IMR-90 (cell line): ENCODE measurements around the gene ARMH4. TPM values are rescaled to one million over a fixed set of nuclear protein-coding genes. Genes with fewer than 3 reads are reported as not detected.

Source experiments
- ATAC-seq: fragments of 200-7000 bp; cut with Tn5 transposase; 2 replicates; pipeline ENCODE4 v1.9.1; 2020; ENCODE audit warnings: low read depth, mild to moderate bottlenecking, moderate library complexity
- BruUV-seq: library from RNA; stranded (reverse); fragments of 400-500 nt; replicated peaks from 2 replicates; lab custom pipeline; 2021; lab: Mats Ljungman, UMichigan
- CTCF ChIA-PET: fragments of 300-600 bp; formaldehyde crosslinking; extraction: SDS; loops from one replicate; lab custom pipeline; 2021; ENCODE audit warnings: antibody characterized with exemption; lab: Yijun Ruan, JAX
- POLR2A ChIA-PET: fragments of 300-600 bp; sonication (Branson Sonifier 250); formaldehyde crosslinking; loops from one replicate; lab custom pipeline; 2022; ENCODE audit warnings: antibody characterized with exemption; ENCODE audit not compliant: unreplicated experiment; lab: Charles Lee
- DNase-seq: peaks from one replicate; pipeline ENCODE4 v3.0.0; 2013
- H2AFZ ChIP-seq: replicated peaks from 2 replicates; pipeline ENCODE3; 2013; ENCODE audit warnings: low read length, mild to moderate bottlenecking; ENCODE audit not compliant: poor library complexity
- H2AK5ac ChIP-seq: 2 replicates; pipeline ENCODE4 v1.6.1; 2013; ENCODE audit warnings: low read depth, low read length, inconsistent platforms
- H2AK9ac ChIP-seq: replicated peaks from 2 replicates; pipeline ENCODE3; 2013; ENCODE audit warnings: mild to moderate bottlenecking, low read depth, low read length, moderate library complexity; ENCODE audit not compliant: poor library complexity
- H2BK120ac ChIP-seq: 2 replicates; pipeline ENCODE4 v1.6.1; 2013; ENCODE audit warnings: low read depth, low read length, inconsistent platforms
- H2BK15ac ChIP-seq: 3 replicates; pipeline ENCODE4 v1.6.1; 2013; ENCODE audit warnings: low read depth, low read length, inconsistent platforms
- H2BK20ac ChIP-seq: 2 replicates; pipeline ENCODE4 v1.6.1; 2013; ENCODE audit warnings: low read depth, mild to moderate bottlenecking, inconsistent platforms, low read length, moderate library complexity
- H2BK5ac ChIP-seq: 2 replicates; pipeline ENCODE4 v1.6.1; 2013; ENCODE audit warnings: mild to moderate bottlenecking, low read depth, low read length, inconsistent platforms; ENCODE audit not compliant: poor library complexity, severe bottlenecking
- H3K14ac ChIP-seq: replicated peaks from 2 replicates; pipeline ENCODE4 v1.6.1; 2013; ENCODE audit warnings: low read depth, low read length, inconsistent platforms
- H3K18ac ChIP-seq: 2 replicates; pipeline ENCODE4 v1.6.1; 2013; ENCODE audit warnings: low read depth, low read length, control low read depth
- H3K23ac ChIP-seq: 2 replicates; pipeline ENCODE4 v1.6.1; 2013; ENCODE audit warnings: low read depth, low read length, inconsistent platforms
- H3K27ac ChIP-seq: 2 replicates; pipeline ENCODE4 v1.5.1; 2013; ENCODE audit warnings: mild to moderate bottlenecking, control low read depth, low read length; ENCODE audit not compliant: insufficient read depth
- H3K27me3 ChIP-seq: 2 replicates; pipeline ENCODE4 v1.6.1; 2013; ENCODE audit warnings: low read length; ENCODE audit not compliant: control insufficient read depth, insufficient read depth
- H3K36me3 ChIP-seq: 2 replicates; pipeline ENCODE4 v1.6.1; 2013; ENCODE audit warnings: low read length, mixed read lengths; ENCODE audit not compliant: control insufficient read depth, insufficient read depth
- H3K4ac ChIP-seq: 2 replicates; pipeline ENCODE4 v1.6.1; 2013; ENCODE audit warnings: low read depth, low read length, inconsistent platforms
- H3K4me1 ChIP-seq: 2 replicates; pipeline ENCODE4 v1.6.1; 2013; ENCODE audit warnings: low read length, mixed read lengths; ENCODE audit not compliant: control insufficient read depth, insufficient read depth
- H3K4me2 ChIP-seq: 2 replicates; pipeline ENCODE4 v1.6.1; 2013; ENCODE audit warnings: low read depth, mild to moderate bottlenecking, control low read depth, low read length, moderate library complexity
- H3K4me3 ChIP-seq: 2 replicates; pipeline ENCODE4 v1.5.1; 2013; ENCODE audit warnings: low read depth, mild to moderate bottlenecking, control low read depth, low read length, moderate library complexity; ENCODE audit not compliant: insufficient read depth
- H3K56ac ChIP-seq: 2 replicates; pipeline ENCODE4 v1.6.1; 2013; ENCODE audit warnings: low read length, inconsistent platforms; ENCODE audit not compliant: insufficient read depth; ENCODE audit errors: extremely low read depth
- H3K79me1 ChIP-seq, 2 experiments: 2 replicates each; pipeline ENCODE4 v1.6.1; 2013; ENCODE audit warnings: low read length in 2 of 2, inconsistent platforms in 1 of 2, low read depth in 1 of 2
- H3K9ac ChIP-seq: 2 replicates; pipeline ENCODE4 v1.6.1; 2013; ENCODE audit warnings: low read depth, low read length, control low read depth
- H3K9me1 ChIP-seq: 2 replicates; pipeline ENCODE4 v1.6.1; 2013; ENCODE audit warnings: low read length, inconsistent platforms; ENCODE audit not compliant: insufficient read depth
- H3K9me3 ChIP-seq: 2 replicates; pipeline ENCODE4 v1.6.1; 2013; ENCODE audit warnings: low read length; ENCODE audit not compliant: control insufficient read depth, insufficient read depth
- H4K20me1 ChIP-seq: 2 replicates; pipeline ENCODE4 v1.6.1; 2013; ENCODE audit warnings: low read length, inconsistent platforms; ENCODE audit not compliant: insufficient read depth
- H4K5ac ChIP-seq: 2 replicates; pipeline ENCODE4 v1.6.1; 2013; ENCODE audit warnings: mild to moderate bottlenecking, low read depth, low read length, control low read depth
- H4K8ac ChIP-seq, 2 experiments: 2 replicates each; pipeline ENCODE4 v1.6.1; 2013; ENCODE audit warnings: low read depth in 2 of 2, low read length in 2 of 2, control low read depth in 1 of 2, inconsistent platforms in 1 of 2
- H4K91ac ChIP-seq: 2 replicates; pipeline ENCODE4 v1.6.1; 2013; ENCODE audit warnings: low read depth, low read length, inconsistent platforms; ENCODE audit not compliant: insufficient read depth
- BHLHE40 ChIP-seq: fragments of 150-350 bp; IDR thresholded peaks from 2 replicates; pipeline ENCODE4 v1.6.1; 2016; ENCODE audit warnings: mild to moderate bottlenecking, low read depth, low read length
- CEBPB ChIP-seq: IDR thresholded peaks from 2 replicates; pipeline ENCODE4 v1.6.1; 2012; ENCODE audit warnings: low read depth, low read length, improper control_type of control experiment
- CHD1 ChIP-seq: IDR thresholded peaks from 2 replicates; pipeline ENCODE4 v1.6.1; 2012; ENCODE audit warnings: low read depth, low read length, improper control_type of control experiment
- CTCF ChIP-seq: conservative IDR thresholded peaks from 2 replicates; pipeline ENCODE4 v1.5.1; 2012; ENCODE audit warnings: mild to moderate bottlenecking, low read depth, low read length, improper control_type of control experiment
- FOS ChIP-seq: fragments of 150-350 bp; IDR thresholded peaks from 2 replicates; pipeline ENCODE4 v1.6.1; 2016; ENCODE audit warnings: low read depth, low read length
- MAZ ChIP-seq: IDR thresholded peaks from 2 replicates; pipeline ENCODE4 v1.6.1; 2012; ENCODE audit warnings: low read depth, mild to moderate bottlenecking, low read length, improper control_type of control experiment, moderate library complexity, borderline replicate concordance
- MXI1 ChIP-seq: IDR thresholded peaks from 2 replicates; pipeline ENCODE4 v1.6.1; 2012; ENCODE audit warnings: low read depth, mild to moderate bottlenecking, low read length, moderate library complexity, borderline replicate concordance
- NFE2L2 ChIP-seq: fragments of 150-350 bp; IDR thresholded peaks from 2 replicates; pipeline ENCODE4 v1.6.1; 2016; ENCODE audit warnings: low read depth, mild to moderate bottlenecking, low read length
- POLR2A ChIP-seq: IDR thresholded peaks from 2 replicates; pipeline ENCODE4 v1.6.1; 2012; ENCODE audit warnings: mild to moderate bottlenecking, low read depth, low read length
- SMC3 ChIP-seq: fragments of 150-350 bp; IDR thresholded peaks from 2 replicates; pipeline ENCODE4 v1.6.1; 2016; ENCODE audit warnings: low read depth, mild to moderate bottlenecking, antibody characterized with exemption, low read length, moderate library complexity
- WGBS, 2 experiments: methylation state at CpG; one replicate each; pipeline versions ENCODE4 v1.1.5 to v1.1.7; 2013; ENCODE audit warnings: missing lambda C conversion rate in 2 of 2; ENCODE audit not compliant: insufficient read length in 1 of 2; ENCODE audit errors: extremely low coverage in 2 of 2; 5-methylcytosine and 5-hydroxymethylcytosine counted together
- dilution Hi-C: fragments of 300-500 bp; cut with HindIII; formaldehyde crosslinking; loops from one replicate; pipeline ENCODE4 v1.14.3; 2018; ENCODE audit warnings: low sequenced_read_pairs; ENCODE audit not compliant: unreplicated experiment
- in situ Hi-C: fragments of 300-500 bp; cut with MboI; formaldehyde crosslinking; loops from 3 replicates; pipeline ENCODE4 v1.14.3; 2019; ENCODE audit warnings: low sequenced_read_pairs, inconsistent platforms, mixed read lengths
- intact Hi-C: fragments of 100-400 bp; cut with micrococcal nuclease; formaldehyde crosslinking; loops from 2 replicates; pipeline ENCODE4 v1.10.0; 2022
- polyA plus RNA-seq, 3 experiments: library from polyadenylated mRNA; depleted of rRNA; stranded (reverse); fragments of >200 nt; gene quantifications; 2 replicates each; pipeline ENCODE4 v1.2.3, GENCODE V29; 2012; ENCODE audit warnings: low replicate concordance in 1 of 3
- total RNA-seq: library from RNA; depleted of rRNA; stranded (reverse); fragments of >200 nt; gene quantifications from 2 replicates; pipeline ENCODE4 v1.2.3, GENCODE V29; 2012

Gene ARMH4
- total and polyA plus RNA-seq, 2 of the 4 experiments (the other 2 are of a cell fraction), result 4.6 to 5.6 TPM

DNA sequence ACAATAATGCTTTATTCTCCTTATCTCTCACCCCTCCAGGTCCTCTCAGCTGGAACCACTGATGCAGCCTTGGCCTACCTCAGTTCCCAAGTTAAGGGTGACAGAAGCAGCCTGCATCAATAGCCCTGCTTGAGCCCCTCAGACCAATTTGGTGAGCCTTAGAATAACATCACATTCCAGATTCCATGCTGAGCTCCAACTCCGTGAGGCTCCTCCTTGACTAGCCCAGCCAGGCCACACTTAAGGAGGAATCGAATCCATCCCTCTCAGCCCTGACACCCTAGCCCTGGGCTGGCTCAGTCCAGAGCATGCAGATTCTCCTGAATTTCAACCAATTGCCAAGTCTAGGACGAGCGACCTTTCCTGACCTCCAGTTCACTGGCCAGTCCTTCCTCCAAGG lies 91.1 kb downstream of the ARMH4 start:
- Histone ChIP-seq H3K9me3 (no peaks in the 10 kb centered on the region), H3K36me3 (no peaks in the 10 kb centered on the region), H3K4ac (no peak overlapping the region), H3K14ac (no peak overlapping the region), H4K20me1 (no peaks in the 10 kb centered on the region), H2BK20ac (no peak overlapping the region), H2BK15ac (no peak overlapping the region), H3K18ac (no peak overlapping the region), H3K79me1 (no peaks in the 10 kb centered on the region), H3K4me1 (no peaks in the 10 kb centered on the region), H3K56ac (no peak overlapping the region), H3K9ac (no peak overlapping the region), H3K9me1 (no peaks in the 10 kb centered on the region), H2BK5ac (no peak overlapping the region), H4K8ac (no peak overlapping the region), H2AK5ac (no peak overlapping the region), H4K5ac (no peak overlapping the region), H3K27me3 (peaks cover 3% of the 10 kb centered on the region), H3K4me3 (no peak overlapping the region), H4K91ac (no peak overlapping the region), H2AK9ac (peak overlapping the region; percentile 42), H3K4me2 (no peak overlapping the region), H2AFZ (no peak overlapping the region), H2BK120ac (no peak overlapping the region), H3K27ac (no peak overlapping the region), H3K23ac (no peak overlapping the region)
- DNase-seq, result no peak
- dilution Hi-C loops (no loop called here), intact Hi-C loops (no loop called here), in situ Hi-C loops (no loop called here)
- ChIA-PET POLR2A (no interaction called here), CTCF (no interaction called here)
- BruUV-seq, result no TSS peak
- WGBS, 2 experiments, result 29% methylated on average over 3 of the region's 4 CpGs; no CpG with 5 or more reads in 1 of the 2 experiments
- TF ChIP-seq NFE2L2 (no peak), POLR2A (no peak), CHD1 (no peak), CTCF (no peak), FOS (no peak), MXI1 (no peak), CEBPB (no peak), MAZ (no peak), SMC3 (no peak), BHLHE40 (no peak)
- ATAC-seq, result no peak
